IPS-NIHi11 (cell line): Measurements from ENCODE around the gene RGS12.
A peak's percentile ranks its signal among the peaks of the same experiment; 100 is the strongest.

Experiments
- DNase-seq: peaks from one replicate; pipeline ENCODE4 v3.0.0; 2012; ENCODE audit warnings: mixed read lengths, low spot score

The RGS12 gene

DNA sequence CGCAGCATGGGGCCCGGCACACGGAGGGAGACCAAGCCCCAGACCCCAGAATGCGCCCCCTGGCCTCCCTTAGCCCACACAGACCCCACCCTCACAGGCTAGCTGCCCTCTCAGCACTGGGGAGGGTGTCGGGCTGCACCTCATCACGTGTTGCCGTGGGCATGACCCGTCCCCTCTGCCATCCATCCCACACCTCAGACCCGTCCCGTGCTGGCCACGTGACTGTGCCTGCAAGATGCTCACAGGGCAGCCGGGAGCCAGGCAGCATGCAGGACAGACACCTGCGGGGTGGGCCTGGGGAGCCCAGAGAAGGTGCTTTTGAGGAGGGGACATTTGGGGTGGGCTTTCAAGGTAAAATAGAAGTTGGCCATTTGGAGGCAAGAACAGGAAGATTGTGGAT, 39.0 kb upstream of the RGS12 start:
- DNase-seq: no peak

DNA sequence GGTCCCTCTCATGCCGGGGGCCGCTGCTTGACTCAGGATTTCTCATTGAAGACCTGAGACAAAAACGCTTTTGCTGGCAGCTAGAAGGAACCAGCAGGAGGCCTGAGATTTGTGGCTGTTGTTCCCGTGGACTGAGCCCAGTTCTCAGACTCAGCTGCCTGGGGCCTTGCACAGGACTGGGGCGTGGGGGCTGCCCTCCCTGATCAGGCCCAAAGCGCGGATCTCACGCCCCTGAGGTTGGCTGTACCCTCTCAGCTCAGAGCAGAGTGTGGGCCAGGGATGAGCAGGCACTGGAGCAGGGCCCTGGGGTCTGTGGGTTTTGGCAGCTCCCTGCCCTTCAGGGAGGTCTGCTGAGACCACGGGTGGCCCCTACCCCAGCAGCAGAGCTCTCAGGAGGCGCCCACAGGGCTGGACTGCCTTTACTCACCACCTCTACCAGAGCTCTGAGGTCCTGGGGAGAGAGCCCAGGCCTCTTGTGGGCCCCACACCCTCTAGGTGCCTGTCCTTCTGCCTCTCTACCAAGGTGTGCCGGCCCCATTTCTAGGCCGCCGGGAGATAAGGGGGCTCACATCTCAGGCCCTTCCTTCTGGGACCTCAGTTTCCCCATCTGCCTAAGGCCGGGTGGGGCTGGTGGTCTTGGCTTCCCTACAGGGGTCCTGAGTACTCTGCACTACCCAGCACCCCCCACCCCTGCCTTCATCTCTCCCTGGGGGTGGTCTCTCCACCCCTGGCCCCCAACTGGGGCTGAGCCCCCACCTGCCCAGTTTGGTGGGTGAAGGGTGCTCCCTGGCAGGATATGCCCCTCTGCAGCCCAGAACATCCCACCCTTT, 38.3 kb upstream of the RGS12 start:
- no peak for DNase-seq

DNA sequence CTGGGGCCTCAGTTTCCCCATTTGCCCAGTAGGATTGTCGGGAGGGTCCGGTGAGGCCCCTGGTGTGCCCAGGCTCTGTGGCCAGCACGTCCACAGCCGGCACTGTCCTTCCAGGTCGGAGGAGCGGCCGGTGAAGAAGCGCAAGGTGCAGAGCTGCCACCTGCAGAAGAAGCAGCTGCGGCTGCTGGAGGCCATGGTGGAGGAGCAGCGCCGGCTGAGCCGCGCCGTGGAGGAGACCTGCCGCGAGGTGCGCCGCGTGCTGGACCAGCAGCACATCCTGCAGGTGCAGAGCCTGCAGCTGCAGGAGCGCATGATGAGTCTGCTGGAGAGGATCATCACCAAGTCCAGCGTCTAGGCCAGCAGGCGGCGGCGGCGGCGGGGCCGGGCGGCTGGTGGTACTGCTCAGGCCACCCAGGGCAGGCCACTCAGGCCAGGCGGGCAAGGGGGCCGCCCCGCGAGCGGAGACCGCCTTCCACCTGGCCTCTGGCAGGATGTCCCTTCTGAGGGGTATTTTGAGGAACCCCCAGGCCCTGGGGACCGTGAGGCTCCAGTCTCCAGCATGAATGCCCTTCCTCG, 37.1 kb upstream of the RGS12 start:
- DNase-seq: no peak

DNA sequence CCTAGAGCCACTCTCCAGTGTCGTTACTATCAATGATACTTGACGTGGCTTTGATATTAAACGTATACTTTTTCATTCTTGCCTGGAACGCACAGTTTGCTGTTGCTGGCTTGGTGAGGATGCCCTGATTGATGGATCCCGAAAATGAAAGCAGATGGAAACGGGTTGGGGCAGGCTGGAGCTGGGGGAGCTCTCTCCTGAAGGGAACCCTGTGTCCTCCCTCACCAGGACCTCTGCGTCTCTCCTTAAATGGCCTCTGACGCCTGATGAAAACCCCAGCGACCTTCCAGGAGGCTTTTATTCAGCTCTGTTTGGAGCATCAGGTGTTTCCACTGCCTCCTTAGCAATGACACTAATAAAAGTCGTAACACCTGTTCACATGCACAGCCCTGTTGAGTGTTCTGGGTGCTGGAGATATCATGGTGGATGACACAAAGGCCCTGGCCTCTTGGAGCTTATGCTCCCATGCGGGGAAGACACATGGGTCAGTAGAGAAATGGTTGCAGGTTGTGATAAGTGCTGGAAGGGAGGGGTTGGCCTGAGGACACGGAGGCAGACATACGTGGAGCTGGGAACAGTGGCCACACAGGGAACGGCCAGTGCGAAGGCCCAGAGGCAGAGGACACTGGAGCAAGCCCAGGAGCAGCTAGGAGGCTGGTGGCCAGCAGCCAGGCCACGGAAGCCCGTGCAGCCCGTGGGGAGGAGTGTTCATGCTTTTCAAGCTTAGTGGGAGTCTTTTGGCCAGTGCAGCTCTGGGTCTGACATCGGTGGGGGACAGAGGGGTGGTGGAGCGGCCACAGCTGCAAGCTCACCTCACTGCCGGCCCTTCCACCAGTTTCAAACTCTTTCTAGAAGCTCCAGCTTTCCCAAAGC, 36.4 kb upstream of the RGS12 start:
- DNase-seq: no peak

DNA sequence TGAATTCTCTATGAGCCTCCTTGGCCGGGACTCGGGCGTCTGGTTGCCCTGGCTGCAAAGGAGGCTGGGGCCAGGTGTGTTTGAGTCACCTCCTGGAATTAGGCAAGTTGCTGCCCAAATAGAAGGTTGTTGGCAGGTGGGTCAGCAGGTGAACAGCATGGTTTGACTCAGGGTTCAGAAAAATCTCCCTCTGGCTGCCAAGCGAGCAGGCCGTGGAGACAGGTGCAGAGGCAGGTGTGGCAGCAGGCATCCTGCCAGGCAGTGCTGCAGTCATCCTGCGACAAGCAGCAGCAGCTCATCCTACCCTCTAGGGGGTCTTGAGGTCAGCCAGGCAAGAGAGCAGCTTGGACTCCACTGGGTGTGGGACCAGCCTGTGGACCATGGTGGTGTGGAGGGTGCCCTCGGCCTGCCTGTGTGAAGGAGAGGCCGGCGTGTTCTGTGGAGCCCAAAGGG, 35.7 kb upstream of the RGS12 start:
- DNase-seq: no peak

DNA sequence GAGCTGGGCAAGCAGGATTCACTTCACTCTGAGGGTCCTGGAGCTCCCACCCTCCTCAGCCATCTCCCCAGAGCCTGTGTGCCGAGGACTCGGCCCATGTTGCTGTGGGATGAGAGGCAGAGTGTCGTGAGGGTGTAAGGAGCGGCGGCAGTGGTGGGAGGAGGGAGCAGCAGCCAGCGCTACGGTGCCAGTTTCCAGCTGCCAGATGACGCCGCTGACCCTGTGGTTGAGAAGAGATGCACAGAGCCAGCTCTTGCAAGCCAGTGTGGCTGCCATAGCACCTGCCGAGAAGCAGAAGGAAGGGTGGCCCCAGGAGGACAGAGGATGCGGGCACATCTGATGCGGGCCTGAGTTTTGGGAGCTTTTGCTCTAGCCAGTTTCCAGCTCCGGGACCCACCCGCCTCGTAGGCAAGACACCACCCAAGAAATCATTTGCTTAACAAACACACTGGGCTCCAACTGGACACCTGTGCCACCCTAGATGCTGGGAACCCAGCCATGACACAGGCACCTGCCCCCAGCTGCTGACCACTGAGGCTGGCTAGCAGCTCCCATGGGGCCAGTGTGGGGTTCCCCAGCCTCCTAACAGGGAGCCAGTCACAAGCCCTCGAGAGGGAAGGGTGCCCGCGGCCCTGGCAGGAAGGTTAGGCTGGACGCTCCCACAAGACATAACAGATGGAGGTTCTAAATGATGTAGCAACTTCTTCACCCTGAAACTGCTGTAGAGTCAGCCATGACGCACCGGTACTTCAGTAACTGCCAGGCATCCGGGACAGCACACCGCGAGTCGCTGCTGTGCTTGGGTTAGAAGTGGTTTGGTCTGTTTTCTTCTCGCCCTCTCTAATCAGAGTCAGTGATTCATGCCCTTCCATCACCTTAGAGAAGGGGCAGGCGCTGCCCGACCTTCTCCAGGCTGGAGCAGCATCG, 35.0 kb upstream of the RGS12 start:
- no peak for DNase-seq

DNA sequence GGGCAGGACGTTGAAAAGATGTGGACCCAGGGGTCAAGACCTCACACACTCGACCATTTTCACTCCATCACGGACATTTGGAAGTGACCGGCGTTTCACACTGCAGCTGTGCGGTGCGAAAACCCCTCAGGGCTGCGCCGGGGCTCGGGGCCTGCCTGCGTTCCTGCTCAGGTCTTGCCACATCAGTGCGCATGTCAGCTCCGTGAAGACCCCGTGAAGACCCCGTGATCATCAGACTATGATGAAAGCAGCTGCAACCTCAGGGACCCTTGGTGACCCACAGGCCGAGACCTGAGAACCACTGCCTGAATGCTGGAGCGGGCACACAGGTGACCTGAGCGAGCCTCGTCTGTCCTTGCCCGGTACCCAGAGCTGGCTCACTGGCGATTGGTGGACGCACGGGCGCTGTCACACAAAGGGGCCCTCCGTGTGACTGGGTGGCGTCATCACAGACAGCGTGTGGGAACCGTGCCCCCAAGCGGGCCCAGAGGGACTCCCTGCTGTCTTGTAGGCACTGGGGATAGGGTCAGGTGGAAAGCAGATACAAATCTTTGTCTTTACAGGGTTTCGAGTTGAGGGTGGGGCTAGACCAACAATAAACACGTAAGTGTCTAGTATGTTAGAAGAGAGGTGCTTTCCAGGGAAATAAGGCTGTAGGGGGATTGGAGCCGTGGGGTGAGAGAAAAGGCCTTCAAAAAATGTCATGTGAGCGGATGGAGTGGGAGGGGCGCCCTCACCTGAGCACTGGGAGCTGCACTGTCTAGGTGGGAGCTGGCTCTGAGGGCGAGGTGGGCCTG, 31.2 kb upstream of the RGS12 start:
- peak; percentile 11 for DNase-seq

DNA sequence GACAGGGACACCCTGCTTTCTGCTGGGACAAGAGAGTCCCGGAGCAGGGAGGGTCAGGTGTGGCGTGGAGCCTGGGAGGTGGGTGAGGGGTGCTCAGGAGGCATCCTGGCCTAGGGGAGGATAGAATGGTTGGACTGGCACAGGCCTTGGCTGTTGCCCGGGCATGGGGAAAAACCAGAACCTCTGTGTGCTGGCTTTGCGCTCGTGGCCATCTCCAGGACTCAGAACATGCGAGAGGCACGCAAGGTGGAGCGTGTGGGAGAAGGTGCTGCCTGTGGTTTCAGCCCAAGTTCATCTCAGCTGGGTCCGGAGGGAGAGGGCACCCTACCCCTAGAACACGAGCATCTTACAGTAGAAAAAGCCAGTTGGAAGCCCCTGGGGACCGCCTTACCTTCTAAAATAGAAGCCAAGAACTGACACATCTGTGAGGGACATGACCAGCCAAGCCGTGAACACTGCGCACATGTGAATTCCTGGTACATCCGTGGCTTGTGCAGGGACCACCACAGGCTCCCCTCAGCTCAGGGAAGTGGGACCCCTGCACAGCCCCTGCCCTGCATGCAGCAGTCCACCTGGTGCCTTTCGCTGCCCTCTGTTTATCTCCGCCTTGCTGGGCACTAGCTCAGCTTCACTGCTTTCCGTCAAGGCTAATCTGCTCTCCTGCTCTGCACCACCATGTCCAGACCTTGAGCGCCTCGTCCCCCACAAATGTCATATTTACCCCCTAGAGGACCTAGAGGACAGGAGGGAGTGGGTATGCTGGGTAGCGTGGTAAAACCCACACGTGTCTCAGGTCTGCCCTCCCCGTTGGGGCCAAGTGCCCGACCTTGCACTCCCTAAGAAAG, 30.4 kb upstream of the RGS12 start:
- peak; percentile 9 for DNase-seq

DNA sequence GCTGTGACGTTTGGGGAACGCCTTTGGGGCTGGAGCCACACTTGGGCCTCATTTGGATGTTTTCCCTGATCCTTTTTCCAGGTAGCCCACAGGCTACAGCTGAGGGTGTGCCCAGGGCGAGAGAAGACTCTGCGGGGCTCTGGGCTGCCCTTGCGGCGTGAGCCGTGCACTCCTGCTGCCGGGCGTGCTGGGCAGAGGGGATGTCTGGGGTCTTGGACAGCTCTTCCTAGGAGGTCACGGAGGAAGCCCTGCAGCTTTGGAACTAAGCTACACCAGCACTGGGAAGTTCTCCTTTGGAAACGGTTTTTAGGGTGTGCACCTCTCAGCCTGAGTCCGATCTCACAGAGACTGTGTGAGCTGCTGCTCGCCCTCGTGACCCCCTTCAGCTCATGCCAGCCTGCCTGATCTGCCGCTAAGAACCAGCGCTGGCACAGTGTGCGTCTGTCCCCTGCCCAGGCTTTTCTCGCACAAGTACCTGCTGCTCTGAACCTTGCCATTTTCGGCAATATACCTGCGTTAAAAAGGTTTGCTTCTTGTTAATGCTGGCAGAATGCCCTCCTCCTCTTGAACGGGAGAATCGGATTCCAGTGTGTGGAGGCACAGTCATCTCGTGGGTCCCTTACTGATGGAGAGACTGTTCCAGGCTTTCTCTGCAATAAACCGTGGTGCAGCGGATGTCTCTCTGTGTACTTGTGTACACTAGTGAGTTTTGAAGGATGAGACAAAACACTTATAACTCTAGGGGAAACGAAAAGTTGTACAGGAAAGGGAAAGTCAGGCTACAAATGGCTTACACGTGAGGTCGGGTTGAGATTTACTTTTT, 29.6 kb upstream of the RGS12 start:
- DNase-seq: peak; percentile 32

DNA sequence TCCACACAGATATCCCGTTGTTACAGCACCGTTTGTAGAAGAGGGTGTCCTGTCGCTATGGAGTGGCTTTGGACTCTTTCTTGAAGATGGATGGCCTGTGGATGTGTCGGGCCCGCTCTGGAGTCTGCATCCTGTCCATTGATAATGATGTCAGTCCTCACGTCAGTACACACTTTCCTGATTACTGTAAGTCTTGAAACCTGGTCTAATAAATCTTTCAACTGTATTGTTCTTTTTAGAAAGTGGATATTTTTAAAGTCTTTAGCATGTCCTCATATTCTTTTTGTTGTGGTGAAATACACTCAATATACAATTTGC, 29.0 kb upstream of the RGS12 start:
- DNase-seq: no peak

DNA sequence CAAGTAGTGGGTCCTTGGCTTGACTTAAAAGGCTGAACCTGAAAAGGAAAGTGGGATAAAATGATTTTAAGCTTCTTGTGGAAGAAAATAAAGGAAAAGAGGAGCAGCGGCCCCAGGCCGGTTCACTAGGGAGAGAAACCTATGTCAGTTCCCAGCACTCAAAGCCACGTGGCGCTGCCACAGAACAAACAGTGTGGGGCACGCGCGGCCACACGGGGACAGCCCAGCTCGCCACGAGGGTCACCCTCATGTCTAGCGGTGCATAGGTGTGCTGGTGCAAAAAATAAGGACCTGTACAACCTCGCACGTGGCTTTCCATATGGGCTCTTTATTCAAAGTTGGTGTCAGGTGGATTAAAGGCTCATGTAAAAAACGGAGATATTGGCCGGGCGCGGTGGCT, 26.7 kb upstream of the RGS12 start:
- peak; percentile 1 for DNase-seq

DNA sequence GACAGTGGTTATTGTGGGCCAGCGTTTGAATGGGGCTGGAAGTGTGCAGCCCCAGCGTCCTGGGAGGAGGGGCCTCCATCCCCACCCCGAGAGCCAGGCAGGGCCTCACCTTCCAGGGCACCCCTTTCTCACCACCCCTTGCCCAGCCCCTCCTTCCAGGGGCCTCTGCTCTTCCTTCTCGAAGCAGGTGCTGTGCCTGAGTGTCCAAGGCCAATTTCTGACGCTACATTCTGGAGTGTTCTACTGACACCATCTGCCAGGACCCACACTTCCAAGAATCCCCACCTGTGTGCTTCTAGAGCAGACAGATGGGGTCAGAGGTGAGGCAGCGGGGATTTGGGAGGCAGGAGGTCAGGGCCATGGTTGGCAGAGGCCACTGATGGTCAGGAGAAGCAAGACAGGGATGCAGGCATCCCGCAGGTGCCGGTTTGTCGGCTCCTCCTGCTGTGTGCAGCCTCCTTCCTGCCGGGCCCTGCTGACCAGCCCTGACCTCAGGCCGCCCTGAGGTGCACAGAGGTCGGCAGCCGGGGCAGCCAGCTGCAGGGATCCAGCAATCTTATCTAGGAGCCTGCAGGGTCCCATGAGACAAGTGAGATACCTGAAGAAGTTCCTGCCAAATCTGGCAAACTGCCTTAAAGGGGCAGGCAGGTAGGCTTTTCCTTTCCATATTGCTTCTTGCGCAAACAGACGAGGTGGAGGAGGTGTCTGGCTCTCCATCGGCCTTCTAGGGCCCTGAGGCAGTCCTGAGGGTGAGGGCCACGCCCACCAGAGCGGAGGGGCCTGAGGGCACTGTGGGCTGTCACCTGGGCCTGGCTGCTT, 25.0 kb upstream of the RGS12 start:
- peak; percentile 45 for DNase-seq

DNA sequence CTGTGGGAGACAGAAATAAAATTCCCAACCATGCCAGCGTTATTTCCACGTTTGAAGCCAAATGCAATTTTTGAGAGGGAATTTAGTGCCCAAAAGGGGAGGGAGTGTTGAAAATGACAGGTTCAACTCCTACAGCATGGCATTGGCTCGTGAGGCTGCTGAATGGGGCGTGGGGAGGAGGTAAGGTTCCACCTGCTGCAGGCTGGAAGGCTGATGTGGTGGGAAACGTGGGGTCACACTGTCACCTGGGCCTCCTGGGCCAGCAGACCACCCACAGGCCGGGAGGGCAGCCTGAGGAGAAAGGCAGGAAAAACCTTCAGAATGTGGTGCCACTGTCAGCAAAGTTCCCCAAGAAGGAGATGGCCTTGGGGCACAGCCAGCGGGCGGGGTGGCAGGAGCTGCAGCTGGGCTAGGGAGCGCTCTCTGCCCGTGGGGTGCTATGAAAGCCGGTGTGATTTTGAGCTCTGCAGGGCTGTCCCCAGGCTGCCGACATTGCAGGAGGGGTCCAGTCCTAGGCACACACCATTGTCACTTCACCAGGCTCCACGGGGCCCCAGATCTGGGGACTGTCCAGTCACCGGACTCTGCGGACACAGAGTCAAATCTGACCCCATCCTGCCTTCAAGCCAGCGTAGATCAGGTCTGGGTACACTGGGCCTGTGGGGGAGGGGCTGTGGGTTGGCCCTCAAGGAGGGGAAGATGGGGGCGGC, 24.3 kb upstream of the RGS12 start:
- no peak for DNase-seq

DNA sequence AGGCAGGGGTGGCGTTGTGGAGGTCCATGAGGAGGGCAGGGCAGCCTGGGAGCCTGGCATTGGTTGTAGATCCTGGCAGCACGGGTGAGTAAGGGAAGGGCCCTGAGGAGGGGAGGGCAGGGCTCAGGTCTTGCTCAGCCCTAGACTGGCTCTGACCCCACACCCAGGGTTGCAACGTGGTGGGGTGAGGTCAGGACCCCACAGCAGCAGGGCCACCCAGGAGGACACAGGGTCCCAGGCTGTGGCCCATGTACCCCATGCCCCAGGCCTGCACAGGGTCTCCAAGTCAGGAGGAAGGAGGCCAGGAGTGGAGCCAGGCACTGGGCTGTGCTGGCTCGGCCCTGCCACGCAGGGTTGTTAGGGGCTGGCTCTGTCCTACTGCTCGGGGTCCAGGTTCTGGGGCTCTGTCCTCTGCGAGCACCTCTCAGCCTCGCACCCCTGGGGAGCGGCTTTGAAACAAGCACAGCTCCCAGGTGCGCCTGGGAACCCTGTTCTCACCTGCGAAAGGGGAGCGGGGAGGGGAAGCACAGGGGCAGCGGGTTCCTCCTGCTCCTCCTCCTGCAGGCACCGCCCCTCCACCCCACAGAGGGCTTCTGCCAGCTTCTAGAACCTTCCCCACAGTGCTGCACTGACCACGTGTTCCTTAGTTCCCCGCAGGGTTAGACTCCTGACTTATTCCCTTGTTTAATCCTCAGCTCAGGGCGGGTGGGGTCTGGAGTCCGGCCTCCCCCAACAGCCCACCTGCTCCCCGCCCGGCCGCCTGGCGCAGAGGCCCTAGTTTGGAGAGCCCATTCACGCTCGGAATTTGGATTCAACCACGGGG, 23.5 kb upstream of the RGS12 start:
- DNase-seq: no peak

DNA sequence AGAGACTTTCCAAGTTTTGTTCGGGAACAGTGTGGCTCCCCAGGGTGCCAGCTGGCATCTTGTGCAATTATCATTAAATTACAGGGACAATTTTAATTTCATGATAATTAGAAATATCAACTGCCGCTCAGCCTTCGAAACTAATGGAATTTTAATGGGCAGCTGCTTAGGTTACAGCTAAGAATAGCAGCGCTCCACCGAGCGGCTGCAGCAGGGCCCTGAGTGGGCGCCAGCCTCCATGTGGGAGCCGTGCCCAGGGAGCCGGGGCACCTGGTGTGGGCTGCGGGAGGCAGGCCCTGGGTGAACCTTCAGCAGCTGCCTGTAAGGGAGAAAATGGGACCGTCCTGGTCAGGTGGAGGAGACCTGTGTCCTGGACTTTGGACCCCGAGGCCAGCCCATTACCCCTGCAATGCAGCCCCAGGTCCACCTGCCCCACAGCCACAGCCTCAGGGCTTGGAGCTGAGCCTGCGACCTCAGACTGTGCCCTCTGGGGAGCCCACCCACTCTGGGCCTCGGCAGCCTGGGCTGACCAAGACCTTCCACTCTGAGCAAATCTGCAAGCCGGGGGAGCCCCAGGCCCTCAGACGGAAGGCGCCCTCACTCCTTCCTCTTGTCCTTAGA, 22.7 kb upstream of the RGS12 start:
- peak; percentile 7 for DNase-seq

DNA sequence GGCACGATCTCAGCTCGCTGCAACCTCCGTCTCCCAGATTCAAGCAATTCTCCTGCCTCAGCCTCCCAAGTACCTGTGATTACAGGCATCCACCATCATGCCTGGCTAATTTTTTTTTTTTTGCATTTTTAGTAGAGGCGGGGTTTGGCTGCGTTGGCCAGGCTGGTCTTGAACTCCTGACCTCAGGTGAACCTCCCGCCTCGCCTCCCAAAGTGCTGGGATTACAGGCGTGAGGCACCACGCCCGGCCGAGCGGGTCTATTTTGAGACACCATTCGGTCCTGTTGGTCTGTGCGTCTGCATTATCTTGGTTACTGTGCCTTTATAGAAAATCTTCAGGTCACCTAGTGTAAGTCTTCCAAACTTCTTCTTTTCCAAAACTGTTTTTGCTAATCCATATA, 21.7 kb upstream of the RGS12 start:
- no peak for DNase-seq
